ENCODE measurements around the gene SLC1A4.

GRCh38 chr2:65026154-65026553, 37.0 kb downstream of the SLC1A4 start:
- no peak for TF ChIP-seq CTCF (IDR thresholded peaks at IDR 0.05; ENCODE audit: poor library complexity, severe bottlenecking)
- TF ChIP-seq REST (IDR thresholded peaks at IDR 0.05; ENCODE audit: borderline replicate concordance) = no peak
- no peak for TF ChIP-seq EP300 (conservative IDR thresholded peaks at IDR 0.05; ENCODE audit: poor library complexity, severe bottlenecking)
- no peak for TF ChIP-seq POLR2AphosphoS5 (IDR thresholded peaks at IDR 0.05)

Data from neural cell (in vitro differentiated cells).